ENCODE results near the gene GPATCH3. TPM values are rescaled to one million over a fixed set of nuclear protein-coding genes. Genes with fewer than 3 reads are reported as not detected.
"Not testable (repeated sequence)": the region's sequence is repeated elsewhere in the genome, so short reads cannot be mapped to it uniquely, and the experiment has no call there.

GPATCH3 gene, protein sequence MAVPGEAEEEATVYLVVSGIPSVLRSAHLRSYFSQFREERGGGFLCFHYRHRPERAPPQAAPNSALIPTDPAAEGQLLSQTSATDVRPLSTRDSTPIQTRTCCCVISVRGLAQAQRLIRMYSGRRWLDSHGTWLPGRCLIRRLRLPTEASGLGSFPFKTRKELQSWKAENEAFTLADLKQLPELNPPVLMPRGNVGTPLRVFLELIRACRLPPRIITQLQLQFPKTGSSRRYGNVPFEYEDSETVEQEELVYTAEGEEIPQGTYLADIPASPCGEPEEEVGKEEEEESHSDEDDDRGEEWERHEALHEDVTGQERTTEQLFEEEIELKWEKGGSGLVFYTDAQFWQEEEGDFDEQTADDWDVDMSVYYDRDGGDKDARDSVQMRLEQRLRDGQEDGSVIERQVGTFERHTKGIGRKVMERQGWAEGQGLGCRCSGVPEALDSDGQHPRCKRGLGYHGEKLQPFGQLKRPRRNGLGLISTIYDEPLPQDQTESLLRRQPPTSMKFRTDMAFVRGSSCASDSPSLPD
- total RNA-seq (2014; rRNA removed; shearing (Covaris generic)): 7.7 and 9.7 TPM in 2 replicates
- 13.4 and 15.3 TPM in 2 replicates for polyA plus RNA-seq (2015; cell fraction: cytosol; rRNA removed)
- 28.0 and 30.4 TPM in 2 replicates for polyA plus RNA-seq (2015; cell fraction: nucleus; rRNA removed)

DNA sequence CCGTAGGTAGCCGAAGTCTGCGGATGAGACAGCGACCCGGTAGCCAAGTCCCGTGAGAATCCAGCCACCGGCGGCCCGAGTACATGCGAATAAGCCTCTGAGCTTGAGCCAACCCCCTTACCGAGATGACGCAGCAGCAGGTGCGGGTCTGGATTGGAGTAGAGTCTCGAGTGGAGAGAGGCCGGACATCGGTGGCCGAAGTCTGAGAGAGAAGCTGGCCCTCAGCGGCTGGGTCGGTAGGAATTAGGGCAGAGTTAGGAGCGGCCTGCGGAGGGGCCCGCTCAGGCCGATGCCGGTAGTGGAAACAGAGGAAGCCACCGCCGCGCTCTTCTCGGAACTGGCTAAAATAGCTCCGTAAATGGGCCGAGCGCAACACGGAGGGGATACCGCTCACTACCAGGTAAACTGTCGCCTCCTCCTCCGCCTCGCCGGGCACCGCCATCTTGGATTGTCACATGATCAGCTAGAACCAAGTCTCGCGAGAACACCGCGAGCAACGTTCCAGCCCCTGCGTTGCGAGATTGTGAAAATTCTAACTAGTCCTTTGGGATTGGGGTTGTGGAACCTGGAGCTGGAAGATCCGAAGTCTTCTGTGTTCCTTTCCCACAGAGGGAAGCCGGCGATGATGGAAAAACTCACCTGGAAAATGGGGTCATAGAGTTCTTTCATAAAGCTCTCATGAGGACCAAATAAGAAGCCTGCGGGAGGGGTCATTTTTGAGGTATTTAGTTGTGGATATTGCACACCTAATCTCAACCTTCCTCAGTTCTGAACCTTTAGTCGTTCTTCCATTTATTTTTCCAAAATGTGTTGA, at the start of gene GPATCH3:
TSS of gene GPATCH3 (minus strand) at position 467 of the 814 bp plus-strand sequence. CDS start at position 442, 25 bp downstream.
- DNase-seq (ENCODE audit: low read depth, low spot score): peak; percentile 93

DNA sequence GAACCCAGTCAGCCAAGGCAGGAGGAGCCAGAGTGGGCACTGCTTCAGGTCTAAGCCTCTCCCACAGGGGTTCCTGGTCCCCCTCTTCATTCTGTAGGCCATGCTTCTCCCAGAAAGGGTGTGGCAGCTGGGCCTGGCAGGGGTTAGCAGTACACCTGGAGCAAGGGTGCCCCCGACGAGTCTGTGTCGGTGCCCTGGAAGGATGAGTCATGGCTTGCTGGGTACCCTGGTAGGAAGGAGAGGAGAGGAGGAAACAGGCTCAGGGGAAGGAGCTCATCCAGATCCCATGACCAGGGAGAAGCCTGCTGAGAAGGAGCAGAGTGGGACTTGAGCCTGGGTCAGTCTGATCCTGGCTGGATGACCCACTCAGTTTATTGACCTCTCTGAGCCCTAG, 49.7 kb upstream of the GPATCH3 start:
- in situ Hi-C loops (cut with HindIII; ENCODE audit: low pct_unique_long_range_greater_than_20kb, low sequenced_read_pairs): no loop called here
- no peak for DNase-seq (ENCODE audit: low read depth, low spot score)

More for the DNA sequence above, at the start of gene GPATCH3:
- in situ Hi-C loops (cut with HindIII; ENCODE audit: low pct_unique_long_range_greater_than_20kb, low sequenced_read_pairs): no loop called here

DNA sequence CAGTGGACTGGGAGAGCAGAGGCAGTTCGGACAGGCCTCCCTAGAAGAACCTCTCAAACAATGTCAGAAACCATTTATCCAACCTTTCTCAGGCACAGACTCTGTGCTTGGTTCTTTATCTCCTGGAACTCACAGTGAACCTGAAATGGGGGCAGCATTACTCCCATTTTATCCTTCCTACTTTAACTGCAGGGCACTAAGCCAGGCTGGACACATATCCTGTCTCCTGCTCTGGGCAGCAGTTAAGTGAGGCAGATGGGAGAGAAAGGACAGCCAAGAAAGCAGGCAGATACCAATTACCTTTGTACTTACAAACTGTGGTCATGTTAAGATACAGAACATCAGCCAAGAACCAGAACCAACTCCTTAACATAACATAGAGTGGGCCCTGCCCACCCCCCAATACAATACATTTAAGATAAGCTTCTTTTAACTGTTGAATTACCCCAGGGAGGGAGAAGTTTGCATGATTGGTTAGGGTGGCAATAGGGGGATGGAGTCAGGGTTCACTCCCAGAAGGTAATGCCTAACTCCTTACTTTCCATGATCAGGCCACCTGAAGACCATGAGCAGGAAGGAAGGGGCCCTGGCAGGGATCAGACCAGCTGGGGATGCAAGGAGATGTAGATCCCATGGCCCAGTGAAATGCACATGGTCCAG, 49.1 kb upstream of the GPATCH3 start:
- in situ Hi-C loops (cut with HindIII; ENCODE audit: low pct_unique_long_range_greater_than_20kb, low sequenced_read_pairs): no loop called here
- no peak for DNase-seq (ENCODE audit: low read depth, low spot score)

DNA sequence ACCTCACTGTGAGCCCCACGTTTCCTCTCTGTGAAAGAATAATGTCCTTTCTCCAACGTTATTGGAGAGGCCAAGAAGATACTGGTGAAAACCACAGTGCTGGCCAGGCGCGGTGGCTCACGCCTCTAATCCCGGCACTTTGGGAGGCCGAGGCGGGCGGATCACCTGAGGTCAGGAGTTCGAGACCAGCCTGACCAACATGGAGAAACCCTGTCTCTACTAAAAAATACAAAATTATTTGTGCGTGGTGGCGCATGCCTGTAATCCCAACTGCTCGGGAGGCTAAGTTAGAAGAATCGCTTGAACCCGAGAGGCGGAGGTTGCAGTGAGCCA, 48.4 kb upstream of the GPATCH3 start:
- in situ Hi-C loops (cut with HindIII; ENCODE audit: low pct_unique_long_range_greater_than_20kb, low sequenced_read_pairs); DNase-seq (ENCODE audit: low read depth, low spot score): not testable (repeated sequence)

DNA sequence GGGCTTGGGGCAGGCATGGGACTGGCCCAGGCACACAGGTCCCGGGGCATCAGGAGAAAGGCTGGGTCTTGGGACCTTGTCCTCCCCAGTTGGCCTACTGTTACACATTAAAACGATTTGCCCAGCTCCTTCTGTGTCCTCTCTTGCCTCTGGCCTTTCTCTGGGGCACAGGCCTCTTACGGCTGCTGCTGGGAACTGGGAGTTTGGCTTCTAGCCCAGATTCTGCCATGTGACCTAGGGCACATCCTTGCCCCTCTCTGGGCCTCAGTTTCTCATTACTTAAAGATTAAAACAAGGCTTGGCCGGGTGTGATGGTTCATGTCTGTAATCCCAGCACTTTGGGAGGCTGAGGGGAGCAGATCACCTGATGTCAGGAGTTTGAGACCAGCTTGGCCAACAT, 46.0 kb upstream of the GPATCH3 start:
- in situ Hi-C loops (cut with HindIII; ENCODE audit: low pct_unique_long_range_greater_than_20kb, low sequenced_read_pairs): no loop called here
- no peak for DNase-seq (ENCODE audit: low read depth, low spot score)

DNA sequence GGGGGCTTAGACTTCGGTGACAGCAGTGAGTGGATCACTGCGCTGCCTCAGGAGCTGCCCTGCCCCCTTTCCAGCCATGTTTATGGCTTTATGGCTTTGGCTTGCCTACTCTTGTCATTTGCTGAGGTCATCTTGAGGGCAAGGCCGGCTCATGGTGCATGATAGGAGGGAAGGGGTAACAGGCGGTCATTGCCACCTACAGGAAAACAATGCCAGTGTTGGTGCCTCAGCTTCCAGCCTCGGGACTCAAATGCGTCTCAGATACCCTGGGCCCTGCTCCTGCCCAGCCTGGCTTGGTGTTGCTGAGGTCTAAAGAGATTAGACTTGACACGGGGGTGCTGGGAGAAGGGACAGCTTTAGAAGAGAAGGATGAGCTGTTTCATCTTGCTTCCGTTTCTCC, 45.5 kb upstream of the GPATCH3 start:
- no peak for DNase-seq (ENCODE audit: low read depth, low spot score)
- in situ Hi-C loops (cut with HindIII; ENCODE audit: low pct_unique_long_range_greater_than_20kb, low sequenced_read_pairs): no loop called here

DNA sequence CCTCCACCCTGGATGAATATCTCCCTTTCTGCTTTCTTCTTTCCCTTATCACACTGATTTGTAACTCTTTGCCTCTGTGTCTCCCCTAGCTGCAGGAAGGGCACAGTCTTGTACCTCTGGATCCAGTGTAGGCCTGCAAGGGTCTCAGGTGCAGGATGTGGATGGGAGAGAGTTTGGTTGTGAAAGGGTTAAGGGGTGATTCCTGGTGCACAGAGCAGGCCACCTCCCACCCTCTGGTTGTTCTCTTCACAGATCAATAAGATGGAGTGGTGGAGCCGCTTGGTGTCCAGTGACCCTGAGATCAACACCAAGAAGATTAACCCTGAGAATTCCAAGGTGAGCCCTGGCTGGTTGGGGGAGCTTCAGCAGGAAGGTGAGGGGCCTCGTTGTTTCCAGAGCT, 44.9 kb upstream of the GPATCH3 start:
- DNase-seq (ENCODE audit: low read depth, low spot score): no peak
- in situ Hi-C loops (cut with HindIII; ENCODE audit: low pct_unique_long_range_greater_than_20kb, low sequenced_read_pairs): no loop called here

DNA sequence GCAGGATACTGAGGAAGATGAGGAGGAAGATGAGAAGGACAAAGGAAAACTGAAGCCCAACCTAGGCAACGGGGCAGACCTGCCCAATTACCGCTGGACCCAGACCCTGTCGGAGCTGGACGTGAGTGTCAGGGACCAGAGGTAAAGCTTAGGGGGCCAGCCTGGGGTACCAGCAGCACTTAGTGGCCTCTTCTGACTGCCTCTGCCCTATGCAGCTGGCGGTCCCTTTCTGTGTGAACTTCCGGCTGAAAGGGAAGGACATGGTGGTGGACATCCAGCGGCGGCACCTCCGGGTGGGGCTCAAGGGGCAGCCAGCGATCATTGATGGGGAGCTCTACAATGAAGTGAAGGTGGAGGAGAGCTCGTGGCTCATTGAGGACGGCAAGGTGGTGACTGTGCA, 42.4 kb upstream of the GPATCH3 start:
- DNase-seq (ENCODE audit: low read depth, low spot score): no peak
- in situ Hi-C loops (cut with HindIII; ENCODE audit: low pct_unique_long_range_greater_than_20kb, low sequenced_read_pairs): no loop called here

DNA sequence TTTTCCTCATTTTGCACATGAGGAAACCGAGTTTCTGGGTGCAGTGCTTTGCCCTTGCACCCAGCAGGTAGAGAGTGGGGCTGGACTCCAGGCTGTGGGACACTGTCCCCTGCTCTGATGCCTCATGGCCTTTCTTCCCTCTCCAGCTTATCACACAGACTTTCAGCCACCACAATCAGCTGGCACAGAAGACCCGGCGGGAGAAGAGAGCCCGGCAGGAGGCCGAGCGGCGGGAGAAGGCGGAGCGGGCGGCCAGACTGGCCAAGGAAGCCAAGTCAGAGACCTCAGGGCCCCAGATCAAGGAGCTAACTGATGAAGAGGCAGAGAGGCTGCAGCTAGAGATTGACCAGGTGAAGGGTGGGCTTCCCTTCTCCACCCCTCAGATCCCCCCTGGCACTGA, 41.0 kb upstream of the GPATCH3 start:
- in situ Hi-C loops (cut with HindIII; ENCODE audit: low pct_unique_long_range_greater_than_20kb, low sequenced_read_pairs): no loop called here
- no peak for DNase-seq (ENCODE audit: low read depth, low spot score)

DNA sequence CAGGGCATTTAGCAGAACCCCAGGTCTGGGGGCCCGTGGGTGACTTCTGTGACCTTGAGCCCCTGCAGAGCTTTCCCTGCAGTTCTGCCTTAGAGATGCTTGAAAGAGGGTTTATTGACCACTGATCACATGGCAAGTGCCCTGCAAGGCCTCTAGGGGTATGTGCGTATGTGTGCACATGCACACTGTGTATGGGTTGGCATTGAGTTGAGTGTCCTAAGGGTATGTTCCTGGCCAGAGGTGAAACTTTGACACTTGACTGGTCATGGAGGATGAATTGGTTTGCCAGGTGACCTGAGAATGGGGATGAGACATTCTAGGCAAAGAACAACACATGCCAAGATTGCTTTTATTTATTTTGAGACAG, 38.4 kb upstream of the GPATCH3 start:
- DNase-seq (ENCODE audit: low read depth, low spot score): no peak
- in situ Hi-C loops (cut with HindIII; ENCODE audit: low pct_unique_long_range_greater_than_20kb, low sequenced_read_pairs): no loop called here

DNA sequence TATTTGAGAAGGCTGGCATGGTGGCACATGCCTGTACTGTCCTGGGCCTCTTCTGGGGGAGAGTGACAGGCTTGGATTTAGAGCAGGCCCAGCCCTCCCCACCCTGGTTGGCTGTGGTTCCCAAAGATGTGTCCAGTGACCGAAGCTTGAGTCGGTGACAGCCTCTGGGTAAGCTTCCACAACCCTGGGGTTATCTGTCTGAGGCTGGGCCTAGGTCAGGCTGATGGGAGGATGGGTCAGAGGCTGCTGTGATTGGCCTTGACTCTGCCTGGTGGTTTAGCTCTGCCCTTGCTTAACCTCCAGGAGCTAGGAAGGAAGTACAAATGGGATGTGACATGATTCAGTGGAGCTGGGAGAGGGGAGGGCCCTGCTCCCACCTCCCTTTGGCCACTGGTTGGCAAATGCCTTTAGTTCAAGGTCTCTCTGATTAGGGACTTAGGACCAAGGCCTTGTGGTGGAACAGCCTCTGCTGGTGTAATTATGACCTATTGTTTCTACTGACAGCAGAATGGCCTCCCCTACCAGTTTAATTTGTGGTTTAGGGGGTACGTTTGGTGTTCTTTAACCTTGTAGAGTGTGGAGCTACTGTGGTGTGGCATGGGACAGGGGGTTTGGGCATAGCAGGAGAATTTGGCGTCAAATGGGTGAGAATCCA, 37.9 kb upstream of the GPATCH3 start:
- in situ Hi-C loops (cut with HindIII; ENCODE audit: low pct_unique_long_range_greater_than_20kb, low sequenced_read_pairs): no loop called here
- no peak for DNase-seq (ENCODE audit: low read depth, low spot score)

DNA sequence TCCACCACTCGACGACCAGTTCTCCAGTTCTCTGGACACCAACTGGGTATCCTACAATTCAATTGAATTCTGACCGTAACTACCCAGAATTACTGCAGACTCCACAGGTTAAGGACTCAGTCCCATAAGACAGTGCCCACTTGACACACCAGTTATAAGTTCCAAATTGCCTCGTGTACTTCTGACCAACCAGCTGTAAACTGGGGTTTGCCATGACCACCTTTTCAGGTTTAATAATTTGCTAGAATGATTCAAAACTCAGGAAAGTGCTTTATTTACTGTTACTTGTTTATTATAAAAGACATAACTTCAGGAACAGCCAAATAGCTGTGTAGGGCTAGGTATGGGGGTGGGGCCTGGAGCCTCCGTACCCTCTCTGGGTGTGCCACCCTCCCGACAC, 36.6 kb upstream of the GPATCH3 start:
- DNase-seq (ENCODE audit: low read depth, low spot score): no peak
- in situ Hi-C loops (cut with HindIII; ENCODE audit: low pct_unique_long_range_greater_than_20kb, low sequenced_read_pairs): no loop called here

DNA sequence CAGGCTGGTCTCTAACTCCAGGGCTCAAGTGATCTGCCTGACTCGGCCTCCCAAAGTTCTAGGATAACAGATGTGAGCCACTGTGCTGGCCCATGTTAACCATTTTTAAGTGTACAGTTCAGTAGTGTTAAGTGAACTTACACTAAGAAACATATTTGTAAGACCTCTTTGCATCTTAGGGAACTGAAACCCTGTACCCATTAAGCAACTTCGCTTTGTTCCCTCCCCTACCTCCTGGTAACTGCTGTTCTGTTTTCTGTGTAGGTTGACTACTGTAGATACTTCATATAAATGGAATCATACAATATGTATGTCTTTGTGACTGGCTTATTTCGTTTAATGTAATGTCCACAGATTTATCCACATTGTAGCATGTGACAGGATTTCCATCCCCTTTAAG, 32.3 kb upstream of the GPATCH3 start:
- DNase-seq (ENCODE audit: low read depth, low spot score): no peak
- in situ Hi-C loops (cut with HindIII; ENCODE audit: low pct_unique_long_range_greater_than_20kb, low sequenced_read_pairs): no loop called here

DNA sequence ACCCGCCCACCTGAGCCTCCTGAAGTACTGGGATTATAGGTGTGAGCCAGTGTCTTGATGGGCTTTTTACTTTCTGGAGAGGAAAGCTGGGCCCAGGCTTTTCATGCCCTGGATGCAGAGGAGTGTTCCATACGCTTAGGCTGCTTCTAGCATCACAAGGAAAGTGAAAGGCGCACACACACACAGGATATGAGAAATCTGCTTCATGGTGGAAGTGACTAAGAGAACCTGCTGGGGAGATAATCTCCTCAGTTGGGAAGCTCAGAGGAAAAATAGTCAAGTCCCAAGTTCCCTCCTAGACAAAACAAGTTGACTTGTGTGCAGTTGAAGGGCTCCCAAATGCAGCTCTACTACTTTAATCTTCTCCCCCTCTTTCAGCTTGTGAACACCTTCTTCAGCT, 23.4 kb upstream of the GPATCH3 start:
- in situ Hi-C loops (cut with HindIII; ENCODE audit: low pct_unique_long_range_greater_than_20kb, low sequenced_read_pairs): no loop called here
- DNase-seq (ENCODE audit: low read depth, low spot score): no peak

DNA sequence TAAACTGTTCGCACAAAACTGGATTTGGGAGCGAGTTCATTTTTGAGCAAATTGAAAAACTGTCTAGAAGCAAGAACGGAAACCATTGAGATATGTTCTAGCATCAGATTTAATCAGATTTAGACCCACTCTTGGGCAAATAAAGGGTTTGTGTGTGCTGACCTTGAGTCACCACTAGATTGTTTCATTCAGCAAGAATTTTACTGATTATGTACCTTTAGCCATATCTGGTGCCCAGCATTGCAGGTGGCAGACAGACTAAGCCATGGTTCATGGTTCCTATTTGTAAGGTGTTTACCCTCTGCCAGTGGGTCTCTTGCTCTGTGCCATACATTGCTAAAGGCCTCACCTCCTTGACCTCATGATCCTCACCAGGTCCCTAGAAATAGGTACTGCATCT, 22.6 kb upstream of the GPATCH3 start:
- no peak for DNase-seq (ENCODE audit: low read depth, low spot score)
- in situ Hi-C loops (cut with HindIII; ENCODE audit: low pct_unique_long_range_greater_than_20kb, low sequenced_read_pairs): no loop called here

DNA sequence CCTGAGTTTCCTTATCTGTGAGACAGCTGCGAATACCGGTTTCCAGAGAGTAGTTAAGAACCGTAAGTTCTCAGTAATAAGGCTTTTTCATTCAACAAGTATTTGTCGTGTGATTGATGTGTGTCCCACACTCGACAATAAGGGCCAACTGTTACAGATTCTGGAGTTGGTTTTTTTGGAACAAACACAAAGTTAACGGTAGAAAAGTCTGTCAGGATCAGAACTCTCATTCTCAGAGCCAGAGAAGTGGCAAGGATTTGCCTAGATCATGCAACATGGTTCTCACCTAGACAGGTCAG, 22.1 kb upstream of the GPATCH3 start:
- no peak for DNase-seq (ENCODE audit: low read depth, low spot score)
- in situ Hi-C loops (cut with HindIII; ENCODE audit: low pct_unique_long_range_greater_than_20kb, low sequenced_read_pairs): no loop called here

DNA sequence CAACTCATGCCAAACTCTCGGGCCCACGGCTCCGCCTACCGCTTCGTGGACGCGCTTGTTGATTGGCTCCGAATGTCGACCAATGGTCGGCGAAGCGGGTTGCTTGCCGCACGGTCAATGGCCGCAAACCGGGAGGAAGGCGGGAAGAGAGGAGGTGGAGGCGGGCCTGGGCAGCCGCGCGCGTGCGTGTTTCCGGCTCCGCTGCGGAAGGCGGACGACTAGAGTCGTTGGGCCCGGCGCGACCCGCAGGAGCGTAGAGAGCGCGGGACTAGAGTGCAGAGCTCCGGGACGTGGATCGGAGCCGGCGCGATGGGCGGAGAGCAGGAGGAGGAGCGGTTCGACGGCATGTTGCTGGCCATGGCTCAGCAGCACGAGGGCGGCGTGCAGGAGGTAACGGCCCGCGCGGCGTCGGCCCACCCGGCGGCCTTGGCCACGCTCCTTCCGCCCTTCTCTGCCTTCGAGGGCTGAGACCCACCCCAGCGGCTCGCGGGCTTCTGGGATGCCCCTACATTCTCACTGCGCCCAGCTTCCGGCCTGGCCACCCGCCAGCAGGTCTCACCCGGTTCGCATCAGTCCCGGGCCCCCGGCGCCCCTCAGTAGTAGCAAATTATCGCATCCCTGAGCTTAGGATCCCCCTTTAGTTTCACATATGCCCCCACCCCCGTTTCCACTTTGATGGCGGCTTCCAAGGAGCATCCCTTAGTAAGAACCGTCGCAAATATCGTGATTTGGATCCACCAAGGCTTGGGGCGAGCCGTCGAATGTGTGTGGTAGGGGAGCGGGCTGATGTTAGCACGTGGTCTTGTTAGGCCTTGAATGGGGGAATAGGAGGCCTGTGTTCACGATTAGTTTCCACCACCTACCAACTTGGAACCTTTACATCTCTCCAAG, 21.5 kb upstream of the GPATCH3 start, which contains the start of gene NUDC:
TSS of gene NUDC (plus strand) at position 204 of the 891 bp plus-strand sequence. CDS start at position 310, 106 bp downstream.
- in situ Hi-C loops (cut with HindIII; ENCODE audit: low pct_unique_long_range_greater_than_20kb, low sequenced_read_pairs): no loop called here
- DNase-seq (ENCODE audit: low read depth, low spot score): peak; percentile 96

Measured in SK-MEL-5 (cell line).